ENCODE results near the gene CBLN3.

The CBLN3 gene

GRCh38 chr14:24422694-24423601 lies 6.5 kb downstream of the CBLN3 start:
- DNase-seq = no peak

- no peak for DNase-seq
Observed at GRCh38 chr14:24422261-24422660, 7.2 kb downstream of the CBLN3 start.

GRCh38 chr14:24418492-24418873 lies 11.0 kb downstream of the CBLN3 start:
- DNase-seq = no peak

GRCh38 chr14:24417832-24418491 lies 11.5 kb downstream of the CBLN3 start:
- DNase-seq = no peak

GRCh38 chr14:24416932-24417619 lies 12.4 kb downstream of the CBLN3 start:
- no peak for DNase-seq

- no peak for DNase-seq
Observed at GRCh38 chr14:24416254-24416931, 13.1 kb downstream of the CBLN3 start.

GRCh38 chr14:24415421-24416253 lies 13.8 kb downstream of the CBLN3 start:
- DNase-seq = no peak

- DNase-seq = no peak
Observed at GRCh38 chr14:24414732-24415420, 14.6 kb downstream of the CBLN3 start.

GRCh38 chr14:24414077-24414476 lies 15.4 kb downstream of the CBLN3 start:
- DNase-seq = no peak

GRCh38 chr14:24411443-24412389 lies 17.8 kb downstream of the CBLN3 start:
- no peak for DNase-seq

GRCh38 chr14:24409956-24410355 lies 19.5 kb downstream of the CBLN3 start:
- no peak for DNase-seq

GRCh38 chr14:24409192-24409591 lies 20.3 kb downstream of the CBLN3 start:
- DNase-seq = no peak

GRCh38 chr14:24408764-24409163 lies 20.7 kb downstream of the CBLN3 start:
- DNase-seq = no peak

GRCh38 chr14:24407608-24408325 lies 21.7 kb downstream of the CBLN3 start:
- DNase-seq = no peak

GRCh38 chr14:24406416-24406815 lies 23.1 kb downstream of the CBLN3 start:
- DNase-seq = no peak

- no peak for DNase-seq
Observed at GRCh38 chr14:24404814-24405213, 24.7 kb downstream of the CBLN3 start.

- no peak for DNase-seq
Observed at GRCh38 chr14:24403294-24403998, 26.0 kb downstream of the CBLN3 start.

GRCh38 chr14:24401810-24402702 lies 27.4 kb downstream of the CBLN3 start:
- DNase-seq = no peak
